Activated naive CD8-positive, alpha-beta T cell (primary cell): ENCODE results near the gene PRKCI.
"Not testable (repeated sequence)": the region's sequence is repeated elsewhere in the genome, so short reads cannot be mapped to it uniquely, and the experiment has no call there.

Experiments
- H3K27ac Mint-ChIP-seq: one replicate; pipeline ENCODE4 v1.8.0; 2021; ENCODE audit warnings: mixed read lengths
- H3K27me3 Mint-ChIP-seq: one replicate; pipeline ENCODE4 v1.8.0; 2021; ENCODE audit warnings: mixed read lengths
- H3K36me3 Mint-ChIP-seq: one replicate; pipeline ENCODE4 v1.8.0; 2021; ENCODE audit warnings: mixed read lengths
- H3K4me1 Mint-ChIP-seq: one replicate; pipeline ENCODE4 v1.8.0; 2021; ENCODE audit warnings: low read depth, mixed read lengths
- H3K4me3 Mint-ChIP-seq: one replicate; pipeline ENCODE4 v1.8.0; 2021; ENCODE audit warnings: mild to moderate bottlenecking, mixed read lengths
- H3K9me3 Mint-ChIP-seq: one replicate; pipeline ENCODE4 v1.8.0; 2021; ENCODE audit warnings: low read depth, mixed read lengths

PRKCI gene

GRCh38 chr3:170330366-170330765 is 108.1 kb downstream of the PRKCI start:
- no peak overlapping the region for H3K27ac Mint-ChIP-seq
- H3K27me3 Mint-ChIP-seq: no peaks in the 10 kb centered on the region
- H3K36me3 Mint-ChIP-seq: no peaks in the 10 kb centered on the region
- no peaks in the 10 kb centered on the region for H3K4me1 Mint-ChIP-seq
- no peaks in the 10 kb centered on the region for H3K9me3 Mint-ChIP-seq
- no peak overlapping the region for H3K4me3 Mint-ChIP-seq

GRCh38 chr3:170331143-170331542 is 108.9 kb downstream of the PRKCI start:
- Mint-ChIP-seq H3K4me3 (no peak overlapping the region), H3K4me1 (no peaks in the 10 kb centered on the region), H3K27me3 (no peaks in the 10 kb centered on the region), H3K9me3 (no peaks in the 10 kb centered on the region), H3K36me3 (no peaks in the 10 kb centered on the region), H3K27ac (no peak overlapping the region)

- H3K4me1 Mint-ChIP-seq: no peaks in the 10 kb centered on the region
- H3K27ac Mint-ChIP-seq: no peak overlapping the region
- H3K9me3 Mint-ChIP-seq: no peaks in the 10 kb centered on the region
- H3K4me3 Mint-ChIP-seq: no peak overlapping the region
- H3K36me3 Mint-ChIP-seq: peaks cover 2% of the 10 kb centered on the region
- H3K27me3 Mint-ChIP-seq: no peaks in the 10 kb centered on the region
These were observed 115.2 kb downstream of the PRKCI start for GRCh38 chr3:170337420-170337819.

GRCh38 chr3:170338690-170339340 is 116.6 kb downstream of the PRKCI start:
- Mint-ChIP-seq H3K4me1 (no peaks in the 10 kb centered on the region), H3K4me3 (no peak overlapping the region), H3K36me3 (peaks cover 2% of the 10 kb centered on the region), H3K27me3 (no peaks in the 10 kb centered on the region), H3K9me3 (no peaks in the 10 kb centered on the region), H3K27ac (no peak overlapping the region)

- H3K27ac Mint-ChIP-seq, H3K36me3 Mint-ChIP-seq, H3K4me1 Mint-ChIP-seq, H3K4me3 Mint-ChIP-seq, H3K9me3 Mint-ChIP-seq, H3K27me3 Mint-ChIP-seq: not testable (repeated sequence)
These were observed 120.0 kb downstream of the PRKCI start for GRCh38 chr3:170342273-170342672.

GRCh38 chr3:170343859-170344258 is 121.6 kb downstream of the PRKCI start:
- not testable (repeated sequence) for H3K4me1 Mint-ChIP-seq, H3K27ac Mint-ChIP-seq, H3K27me3 Mint-ChIP-seq, H3K9me3 Mint-ChIP-seq, H3K4me3 Mint-ChIP-seq, H3K36me3 Mint-ChIP-seq

GRCh38 chr3:170344971-170345370 is 122.7 kb downstream of the PRKCI start:
- Mint-ChIP-seq H3K4me1 (peaks cover 5% of the 10 kb centered on the region), H3K36me3 (no peaks in the 10 kb centered on the region), H3K27ac (peak overlapping the region; percentile 43), H3K4me3 (no peak overlapping the region), H3K27me3 (no peaks in the 10 kb centered on the region), H3K9me3 (no peaks in the 10 kb centered on the region)

GRCh38 chr3:170346481-170347392 is 124.5 kb downstream of the PRKCI start:
- Mint-ChIP-seq H3K4me3 (no peak overlapping the region), H3K4me1 (peaks cover 5% of the 10 kb centered on the region), H3K9me3 (no peaks in the 10 kb centered on the region), H3K27me3 (no peaks in the 10 kb centered on the region), H3K36me3 (no peaks in the 10 kb centered on the region), H3K27ac (no peak overlapping the region)

GRCh38 chr3:170350515-170351413 is 128.5 kb downstream of the PRKCI start:
- Mint-ChIP-seq H3K36me3 (no peaks in the 10 kb centered on the region), H3K27ac (no peak overlapping the region), H3K4me1 (peaks cover 11% of the 10 kb centered on the region), H3K27me3 (no peaks in the 10 kb centered on the region), H3K9me3 (no peaks in the 10 kb centered on the region), H3K4me3 (no peak overlapping the region)

- Mint-ChIP-seq H3K36me3 (no peaks in the 10 kb centered on the region), H3K4me1 (peaks cover 17% of the 10 kb centered on the region), H3K27ac (no peak overlapping the region), H3K27me3 (no peaks in the 10 kb centered on the region), H3K9me3 (no peaks in the 10 kb centered on the region), H3K4me3 (no peak overlapping the region)
These were observed 130.7 kb downstream of the PRKCI start for GRCh38 chr3:170352936-170353335.

GRCh38 chr3:170353485-170353884 is 131.3 kb downstream of the PRKCI start:
- Mint-ChIP-seq H3K36me3 (peaks cover 2% of the 10 kb centered on the region), H3K4me3 (no peak overlapping the region), H3K27me3 (no peaks in the 10 kb centered on the region), H3K4me1 (peaks cover 20% of the 10 kb centered on the region), H3K9me3 (no peaks in the 10 kb centered on the region), H3K27ac (no peak overlapping the region)

- Mint-ChIP-seq H3K4me3 (no peak overlapping the region), H3K36me3 (peaks cover 10% of the 10 kb centered on the region), H3K4me1 (peaks cover 29% of the 10 kb centered on the region), H3K9me3 (no peaks in the 10 kb centered on the region), H3K27me3 (no peaks in the 10 kb centered on the region), H3K27ac (peak overlapping the region; percentile 4)
These were observed 132.5 kb downstream of the PRKCI start for GRCh38 chr3:170354760-170355159.
